GM23338 (cell line): ENCODE measurements around the gene SHISA6. TPM values are rescaled to one million over a fixed set of nuclear protein-coding genes. Genes with fewer than 3 reads are reported as not detected.

Source experiments
- ATAC-seq: fragments of 200-7000 bp; cut with Tn5 transposase; 3 replicates; pipeline ENCODE4 v1.9.1; 2020
- DNase-seq: peaks from one replicate; pipeline ENCODE4 v3.0.0-alpha.2; 2015; ENCODE audit warnings: low spot score
- H2AFZ ChIP-seq: fragments of 200-600 bp; sonication (generic); 2 replicates; pipeline ENCODE4 v1.8.0; 2016; ENCODE audit warnings: antibody characterized with exemption, mild to moderate bottlenecking, moderate library complexity
- H3F3A ChIP-seq: fragments of 200-600 bp; sonication (generic); replicated peaks from 2 replicates; pipeline ENCODE4 v1.8.0; 2017; ENCODE audit warnings: antibody characterized with exemption, mixed run types, low read depth
- H3K27ac ChIP-seq: fragments of 200-600 bp; sonication (generic); 2 replicates; pipeline ENCODE4 v1.6.1; 2016; ENCODE audit warnings: low read depth
- H3K27me3 ChIP-seq: fragments of 200-600 bp; sonication (generic); 2 replicates; pipeline ENCODE4 v1.8.0; 2016; ENCODE audit warnings: mild to moderate bottlenecking, mixed run types, moderate library complexity; ENCODE audit not compliant: insufficient read depth
- H3K36me3 ChIP-seq: fragments of 200-600 bp; sonication (generic); 2 replicates; pipeline ENCODE4 v1.8.0; 2016; ENCODE audit warnings: mild to moderate bottlenecking; ENCODE audit not compliant: insufficient read depth
- H3K4me1 ChIP-seq: fragments of 200-600 bp; sonication (generic); 2 replicates; pipeline ENCODE4 v1.8.0; 2016; ENCODE audit warnings: mild to moderate bottlenecking, moderate library complexity; ENCODE audit not compliant: insufficient read depth
- H3K4me2 ChIP-seq: fragments of 200-600 bp; sonication (generic); 2 replicates; pipeline ENCODE4 v1.7.1; 2017; ENCODE audit warnings: mixed run types
- H3K4me3 ChIP-seq: fragments of 200-600 bp; sonication (generic); 2 replicates; pipeline ENCODE4 v1.6.1; 2016; ENCODE audit warnings: mixed run types
- H3K79me2 ChIP-seq: fragments of 200-600 bp; sonication (generic); replicated peaks from 2 replicates; pipeline ENCODE4 v1.8.0; 2017; ENCODE audit warnings: mild to moderate bottlenecking; ENCODE audit not compliant: insufficient read depth
- H3K9me2 ChIP-seq: fragments of 200-600 bp; sonication (generic); 2 replicates; pipeline ENCODE4 v1.8.0; 2017; ENCODE audit not compliant: insufficient read depth
- H4K20me1 ChIP-seq: fragments of 200-600 bp; sonication (generic); replicated peaks from 2 replicates; pipeline ENCODE4 v1.8.0; 2017; ENCODE audit warnings: mild to moderate bottlenecking; ENCODE audit not compliant: insufficient read depth
- H3K27ac Mint-ChIP-seq: 2 replicates; pipeline ENCODE4 v1.8.0; 2020; ENCODE audit warnings: inconsistent platforms, mild to moderate bottlenecking, moderate library complexity, mixed read lengths
- H3K27me3 Mint-ChIP-seq: 3 replicates; pipeline ENCODE4 v1.8.0; 2022; ENCODE audit warnings: low read depth, mild to moderate bottlenecking, moderate library complexity, mixed read lengths, inconsistent platforms; ENCODE audit not compliant: insufficient read depth, poor library complexity
- H3K36me3 Mint-ChIP-seq: 3 replicates; pipeline ENCODE4 v1.8.0; 2021; ENCODE audit warnings: low read depth, mild to moderate bottlenecking, inconsistent platforms, moderate library complexity, mixed read lengths
- H3K4me1 Mint-ChIP-seq: 3 replicates; pipeline ENCODE4 v1.8.0; 2020; ENCODE audit warnings: mild to moderate bottlenecking, inconsistent platforms, mixed read lengths
- H3K4me3 Mint-ChIP-seq: 3 replicates; pipeline ENCODE4 v1.8.0; 2021; ENCODE audit warnings: moderate library complexity, mild to moderate bottlenecking, inconsistent platforms, mixed read lengths
- H3K9me3 Mint-ChIP-seq: 3 replicates; pipeline ENCODE4 v1.8.0; 2020; ENCODE audit warnings: moderate library complexity, mild to moderate bottlenecking, inconsistent platforms, mixed read lengths
- CREB1 ChIP-seq: fragments of 250-450 bp; sonication (Bioruptor Pico); IDR thresholded peaks from 2 replicates; pipeline ENCODE4 v1.5.0; 2020; ENCODE audit warnings: low read depth, mild to moderate bottlenecking, moderate library complexity
- EZH2 ChIP-seq: fragments of 200-600 bp; sonication (generic); IDR thresholded peaks from one replicate; pipeline ENCODE4 v1.8.0; 2017; ENCODE audit warnings: antibody characterized with exemption, mild to moderate bottlenecking, low read depth; ENCODE audit not compliant: unreplicated experiment
- EZH2phosphoT487 ChIP-seq: fragments of 200-600 bp; sonication (generic); IDR thresholded peaks from one replicate; pipeline ENCODE4 v1.8.1; 2018; ENCODE audit warnings: antibody characterized with exemption; ENCODE audit not compliant: unreplicated experiment
- JUNB ChIP-seq: IDR thresholded peaks from one replicate; pipeline ENCODE4 v1.6.1; 2016; ENCODE audit warnings: antibody characterized with exemption; ENCODE audit not compliant: unreplicated experiment
- NANOG ChIP-seq: IDR thresholded peaks from 2 replicates; pipeline ENCODE4 v1.6.1; 2016; ENCODE audit warnings: antibody characterized with exemption, borderline replicate concordance
- POLR2AphosphoS5 ChIP-seq: IDR thresholded peaks from 2 replicates; pipeline ENCODE4 v1.6.1; 2016; ENCODE audit warnings: antibody characterized with exemption, low read depth
- REST ChIP-seq: IDR thresholded peaks from one replicate; pipeline ENCODE4 v1.6.1; 2018; ENCODE audit warnings: antibody characterized with exemption; ENCODE audit not compliant: unreplicated experiment
- STAT1 ChIP-seq: IDR thresholded peaks from one replicate; pipeline ENCODE4 v1.6.1; 2016; ENCODE audit warnings: antibody characterized with exemption; ENCODE audit not compliant: unreplicated experiment
- ZNF114 ChIP-seq: fragments of 250-450 bp; sonication (Bioruptor Pico); IDR thresholded peaks from 2 replicates; pipeline ENCODE4 v1.5.0; 2020; ENCODE audit warnings: mild to moderate bottlenecking, moderate library complexity
- ZNF331 ChIP-seq: fragments of 250-450 bp; sonication (Bioruptor Pico); IDR thresholded peaks from 2 replicates; pipeline ENCODE4 v1.5.0; 2020; ENCODE audit warnings: low read depth, mild to moderate bottlenecking, moderate library complexity
- polyA plus RNA-seq: library from polyadenylated mRNA; unstranded; fragments of >200 nt; fragmentation: Nextera tagmentation; extraction: Ambion mirVana; gene quantifications from 2 replicates; pipeline ENCODE4 v1.2.1, GENCODE V29; 2016
- total RNA-seq: library from RNA; depleted of rRNA; stranded (reverse); fragments of >200 nt; shearing (Covaris generic); gene quantifications from 2 replicates; pipeline ENCODE4 v1.2.3, GENCODE V29; 2014

SHISA6 gene
- total and polyA plus RNA-seq, 2 experiments from 2014 or later, result 0.52 TPM; not detected in 1

DNA sequence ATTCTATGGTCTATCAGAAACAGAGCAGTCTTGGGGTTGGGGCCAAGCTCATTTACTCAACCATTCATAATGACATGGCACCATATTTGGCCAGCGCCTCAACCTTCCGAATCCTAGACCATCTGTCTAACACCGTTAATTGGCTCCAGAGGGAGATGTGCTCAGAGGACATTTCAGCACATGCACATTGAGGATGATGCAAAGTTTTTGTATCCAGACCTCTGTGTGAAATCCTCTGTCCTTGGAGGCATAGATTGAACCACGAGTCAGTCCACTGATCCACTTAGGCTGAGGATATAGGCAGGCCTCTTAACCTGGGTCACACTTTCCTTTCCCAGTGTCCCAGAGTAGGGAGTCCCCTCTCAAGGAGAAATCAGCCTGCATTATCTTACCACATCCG, 85.5 kb downstream of the SHISA6 start (continued):
- no peak for TF ChIP-seq NANOG

DNA sequence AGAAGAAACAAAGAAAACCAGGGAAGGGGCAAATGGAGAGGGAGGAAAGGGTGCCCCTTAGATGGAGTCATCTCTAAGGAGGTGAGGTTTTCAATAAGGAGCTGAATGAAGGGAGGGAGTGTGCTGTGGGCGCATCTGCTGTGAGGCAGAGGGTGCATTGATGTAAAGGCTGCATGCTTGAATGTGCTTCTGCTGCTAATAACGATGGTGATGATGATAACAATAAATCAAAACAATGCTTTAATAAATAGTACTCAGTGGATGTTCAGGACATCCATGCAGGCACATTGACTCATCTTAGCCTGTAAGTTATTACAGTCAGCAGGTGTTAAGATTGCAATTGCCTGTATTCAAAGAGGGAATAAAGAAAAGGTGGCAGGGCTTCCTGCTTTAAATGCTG, 87.8 kb downstream of the SHISA6 start:
- no peak overlapping the region for H3K4me3 Mint-ChIP-seq
- H3K27ac ChIP-seq, result no peak overlapping the region
- H3K4me2 ChIP-seq, result no peak overlapping the region
- no peak overlapping the region for H2AFZ ChIP-seq
- peaks cover 2% of the 10 kb centered on the region for H3K27me3 Mint-ChIP-seq
- no peaks in the 10 kb centered on the region for H3K79me2 ChIP-seq
- peaks cover 96% of the 10 kb centered on the region for H3K9me3 Mint-ChIP-seq
- no peak overlapping the region for H3K4me3 ChIP-seq
- H3K36me3 Mint-ChIP-seq, result peaks cover 35% of the 10 kb centered on the region
- DNase-seq (no peak), ATAC-seq (no peak)
- H4K20me1 ChIP-seq, result no peaks in the 10 kb centered on the region
- H3K36me3 ChIP-seq, result 0 out of 2 replicates have a peak, but pooled peaks cover 11% of the 10 kb centered on the region
- no peaks in the 10 kb centered on the region for H3F3A ChIP-seq
- no peaks in the 10 kb centered on the region for H3K4me1 ChIP-seq
- no peak for TF ChIP-seq ZNF331
- TF ChIP-seq CREB1, result no peak
- no peak for TF ChIP-seq REST
- no peak for TF ChIP-seq NANOG
- no peak for TF ChIP-seq EZH2
- TF ChIP-seq JUNB, result no peak
- no peak for TF ChIP-seq POLR2AphosphoS5
- no peak for TF ChIP-seq STAT1
- no peak for TF ChIP-seq EZH2phosphoT487
- TF ChIP-seq ZNF114 (CRISPR knock-in tag), result no peak
- no peak overlapping the region for H3K27ac Mint-ChIP-seq
- H3K27me3 ChIP-seq, result no peaks in the 10 kb centered on the region
- H3K4me1 Mint-ChIP-seq, result no peaks in the 10 kb centered on the region
- no peaks in the 10 kb centered on the region for H3K9me2 ChIP-seq

DNA sequence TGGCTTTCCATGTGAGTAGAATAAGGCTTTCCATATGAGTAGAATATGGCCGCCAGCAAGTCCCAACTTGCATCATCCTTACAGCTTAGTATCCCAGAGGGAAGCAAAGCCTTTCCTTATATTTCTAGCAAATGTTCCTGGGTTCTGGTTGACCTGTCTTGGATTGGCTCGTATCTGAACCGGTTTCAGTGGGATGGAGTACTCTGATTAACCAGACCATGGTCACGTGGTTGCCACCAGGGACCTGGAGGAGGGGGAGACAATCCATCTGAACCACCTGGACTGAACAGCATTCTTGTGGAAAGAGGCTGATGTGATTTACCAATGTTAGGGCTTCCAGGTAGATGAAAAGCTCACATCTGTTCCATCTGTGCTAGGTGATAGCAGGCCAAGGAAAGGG, 89.0 kb downstream of the SHISA6 start:
- Histone ChIP-seq H3K4me2 (no peak overlapping the region), H3K4me1 (no peaks in the 10 kb centered on the region), H3K4me3 (no peak overlapping the region), H2AFZ (no peak overlapping the region), H3K79me2 (no peaks in the 10 kb centered on the region), H3K36me3 (0 out of 2 replicates have a peak, but pooled peaks cover 11% of the 10 kb centered on the region), H4K20me1 (no peaks in the 10 kb centered on the region), H3K9me2 (no peaks in the 10 kb centered on the region), H3K27ac (no peak overlapping the region), H3F3A (no peaks in the 10 kb centered on the region), H3K27me3 (no peaks in the 10 kb centered on the region)
- DNase-seq, result no peak
- Mint-ChIP-seq H3K27ac (no peak overlapping the region), H3K36me3 (peaks cover 31% of the 10 kb centered on the region), H3K27me3 (peaks cover 2% of the 10 kb centered on the region), H3K4me3 (no peak overlapping the region), H3K9me3 (peaks cover 96% of the 10 kb centered on the region), H3K4me1 (no peaks in the 10 kb centered on the region)
- ATAC-seq, result no peak
- TF ChIP-seq ZNF114 (CRISPR knock-in tag) (no peak), POLR2AphosphoS5 (no peak)
